WTC11 (cell line): ENCODE measurements around the gene RAMP3. TPM values are rescaled to one million over a fixed set of nuclear protein-coding genes. Genes with fewer than 3 reads are reported as not detected.
A peak's percentile ranks its signal among the peaks of the same experiment; 100 is the strongest.

Experiments used
- ATAC-seq: fragments of 200-7000 bp; cut with Tn5 transposase; 2 replicates; pipeline ENCODE4 v1.10.0; 2021; ENCODE audit warnings: mild to moderate bottlenecking, moderate library complexity
- CTCF ChIA-PET: fragments of 300-600 bp; sonication (Branson Sonifier 250); formaldehyde crosslinking; loops from one replicate; lab custom pipeline; 2021; ENCODE audit warnings: antibody characterized with exemption; lab: Charles Lee
- POLR2A ChIA-PET: fragments of 350-600 bp; sonication (Branson Sonifier 250); formaldehyde crosslinking; loops from one replicate; lab custom pipeline; 2021; ENCODE audit warnings: antibody characterized with exemption; lab: Charles Lee
- DNase-seq: peaks from one replicate; pipeline ENCODE4 v3.0.0; 2021; ENCODE audit warnings: low spot score
- H3K27ac Mint-ChIP-seq: 2 replicates; pipeline ENCODE4 v1.8.0; 2021; ENCODE audit warnings: mixed read lengths
- H3K27me3 Mint-ChIP-seq: 2 replicates; pipeline ENCODE4 v1.8.0; 2021; ENCODE audit warnings: low read depth, mild to moderate bottlenecking, moderate library complexity, mixed read lengths
- H3K36me3 Mint-ChIP-seq: 2 replicates; pipeline ENCODE4 v1.8.0; 2021; ENCODE audit warnings: mixed read lengths
- H3K4me1 Mint-ChIP-seq: 2 replicates; pipeline ENCODE4 v1.8.0; 2022; ENCODE audit warnings: mixed read lengths
- H3K4me3 Mint-ChIP-seq: 2 replicates; pipeline ENCODE4 v1.8.0; 2021; ENCODE audit warnings: mild to moderate bottlenecking, moderate library complexity, mixed read lengths
- H3K9me3 Mint-ChIP-seq: 2 replicates; pipeline ENCODE4 v1.8.0; 2021; ENCODE audit warnings: mixed read lengths
- ATF1 ChIP-seq: sonication (generic); formaldehyde crosslinking; IDR thresholded peaks from 2 replicates; pipeline ENCODE4 v1.8.1; 2023; ENCODE audit warnings: mild to moderate bottlenecking, moderate library complexity, missing genetic modification reagents
- CDX4 ChIP-seq: fragments of 250-450 bp; sonication (Bioruptor Pico); IDR thresholded peaks from 2 replicates; pipeline ENCODE4 v1.9.0; 2021; ENCODE audit warnings: moderate library complexity, mild to moderate bottlenecking, inconsistent platforms, borderline replicate concordance
- CREB1 ChIP-seq: sonication (generic); formaldehyde crosslinking; IDR thresholded peaks from 2 replicates; pipeline ENCODE4 v1.8.0; 2023; ENCODE audit warnings: mild to moderate bottlenecking, missing genetic modification reagents
- CREM ChIP-seq: sonication (generic); formaldehyde crosslinking; IDR thresholded peaks from 2 replicates; pipeline ENCODE4 v1.8.1; 2022; ENCODE audit warnings: mild to moderate bottlenecking, missing genetic modification reagents, moderate library complexity
- GABPB1 ChIP-seq: sonication (generic); formaldehyde crosslinking; IDR thresholded peaks from 2 replicates; pipeline ENCODE4 v1.8.1; 2023; ENCODE audit warnings: mild to moderate bottlenecking, missing genetic modification reagents
- HMGA2 ChIP-seq: fragments of 250-450 bp; sonication (Bioruptor Pico); IDR thresholded peaks from 2 replicates; pipeline ENCODE4 v1.4.0; 2021; ENCODE audit warnings: mild to moderate bottlenecking, moderate library complexity
- IRF1 ChIP-seq: sonication (generic); formaldehyde crosslinking; IDR thresholded peaks from 2 replicates; pipeline ENCODE4 v1.8.0; 2023; ENCODE audit warnings: missing genetic modification reagents
- KAT7 ChIP-seq: sonication (generic); formaldehyde crosslinking; IDR thresholded peaks from 2 replicates; pipeline ENCODE4 v1.8.1; 2023; ENCODE audit warnings: missing genetic modification reagents, mild to moderate bottlenecking, borderline replicate concordance
- NFATC4 ChIP-seq: fragments of 250-450 bp; sonication (Bioruptor Pico); IDR thresholded peaks from 2 replicates; pipeline ENCODE4 v1.9.0; 2021; ENCODE audit warnings: mild to moderate bottlenecking
- NR1H2 ChIP-seq: sonication (generic); formaldehyde crosslinking; IDR thresholded peaks from 2 replicates; pipeline ENCODE4 v1.9.0; 2021; ENCODE audit warnings: mild to moderate bottlenecking, moderate library complexity, missing genetic modification reagents
- RORB ChIP-seq: fragments of 250-450 bp; sonication (Bioruptor Pico); IDR thresholded peaks from 2 replicates; pipeline ENCODE4 v1.9.0; 2021; ENCODE audit warnings: mild to moderate bottlenecking
- SMAD3 ChIP-seq: sonication (generic); formaldehyde crosslinking; IDR thresholded peaks from 2 replicates; pipeline ENCODE4 v1.8.0; 2022; ENCODE audit warnings: missing genetic modification reagents, mild to moderate bottlenecking, borderline replicate concordance
- SOX15 ChIP-seq: fragments of 250-450 bp; sonication (Bioruptor Pico); IDR thresholded peaks from 2 replicates; pipeline ENCODE4 v1.9.0; 2021; ENCODE audit warnings: mild to moderate bottlenecking
- SP1 ChIP-seq: sonication (generic); formaldehyde crosslinking; conservative IDR thresholded peaks from 2 replicates; pipeline ENCODE4 v1.8.1; 2022; ENCODE audit warnings: missing genetic modification reagents
- TEAD4 ChIP-seq: sonication (generic); formaldehyde crosslinking; IDR thresholded peaks from 2 replicates; pipeline ENCODE4 v1.8.0; 2022; ENCODE audit warnings: mild to moderate bottlenecking, missing genetic modification reagents
- TP53 ChIP-seq: sonication (generic); formaldehyde crosslinking; IDR thresholded peaks from 2 replicates; pipeline ENCODE4 v1.8.1; 2023; ENCODE audit warnings: mild to moderate bottlenecking, missing genetic modification reagents
- ZNF232 ChIP-seq: sonication (generic); formaldehyde crosslinking; IDR thresholded peaks from 2 replicates; pipeline ENCODE4 v1.8.0; 2022; ENCODE audit warnings: mild to moderate bottlenecking, missing genetic modification reagents
- ZNF263 ChIP-seq: sonication (generic); formaldehyde crosslinking; IDR thresholded peaks from 2 replicates; pipeline ENCODE4 v1.8.1; 2022; ENCODE audit warnings: low read depth, mild to moderate bottlenecking, moderate library complexity, missing genetic modification reagents
- ZNF423 ChIP-seq: fragments of 250-450 bp; sonication (Bioruptor Pico); IDR thresholded peaks from 2 replicates; pipeline ENCODE4 v2.1.2; 2022; ENCODE audit warnings: mild to moderate bottlenecking, moderate library complexity
- total RNA-seq: library from RNA; stranded (reverse); gene quantifications from 3 replicates; pipeline ENCODE4 v1.2.3, GENCODE V29; 2021
- TF ChIP-seq, protein P1 (sequence below): sonication (generic); formaldehyde crosslinking; IDR thresholded peaks from 2 replicates; pipeline ENCODE4 v1.8.0; 2023; ENCODE audit warnings: mild to moderate bottlenecking, missing genetic modification reagents
- TF ChIP-seq, protein P2 (sequence below): fragments of 250-450 bp; sonication (Bioruptor Pico); IDR thresholded peaks from 2 replicates; pipeline ENCODE4 v1.9.0; 2021; ENCODE audit warnings: mild to moderate bottlenecking, borderline replicate concordance
- TF ChIP-seq, protein P3 (sequence below): sonication (generic); formaldehyde crosslinking; IDR thresholded peaks from 2 replicates; pipeline ENCODE4 v1.8.1; 2022; ENCODE audit warnings: mild to moderate bottlenecking, missing genetic modification reagents, moderate library complexity, borderline replicate concordance
- TF ChIP-seq, protein P4 (sequence below): fragments of 250-450 bp; sonication (Bioruptor Pico); IDR thresholded peaks from 2 replicates; pipeline ENCODE4 v1.8.0; 2021; ENCODE audit warnings: mild to moderate bottlenecking

RAMP3 gene
- total RNA-seq, 1 experiment from 2014 or later = 0.85 TPM

DNA sequence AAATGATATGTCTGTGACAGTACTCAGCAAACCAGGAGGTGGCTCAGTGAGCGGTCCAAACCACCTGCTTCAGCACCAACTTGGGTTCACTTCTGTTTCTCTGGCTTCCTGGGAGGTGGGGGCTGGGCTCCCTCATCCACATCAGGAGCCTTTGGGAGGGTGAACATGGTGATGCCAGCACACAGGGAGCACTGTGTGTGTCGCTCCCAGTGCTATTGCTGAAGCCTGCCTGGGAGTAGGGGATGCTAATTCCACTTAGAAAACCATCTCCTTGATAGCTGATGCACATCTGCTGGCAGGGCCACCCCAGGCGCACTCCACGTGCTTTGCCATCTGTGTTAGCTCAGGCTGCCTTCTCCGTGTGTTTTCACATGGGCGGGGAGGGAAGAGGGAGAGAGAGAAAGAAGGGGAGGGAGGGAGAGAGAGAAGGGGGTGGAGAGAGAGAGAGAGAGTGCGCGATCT is 58.0 kb downstream of the RAMP3 start:
- DNase-seq = no peak
- TF ChIP-seq CREM (no peak), NR1H2 (CRISPR knock-in tag) (no peak), SP1 (CRISPR knock-in tag) (no peak), KAT7 (no peak), TP53 (CRISPR knock-in tag) (no peak), CREB1 (CRISPR knock-in tag) (no peak), TEAD4 (CRISPR knock-in tag) (no peak), IRF1 (CRISPR knock-in tag) (no peak), ZNF423 (no peak), ATF1 (CRISPR knock-in tag) (no peak), SOX15 (no peak), SMAD3 (CRISPR knock-in tag) (no peak), RORB (CRISPR knock-in tag) (no peak), NFATC4 (CRISPR knock-in tag) (no peak)
- TF ChIP-seq, protein P1, sequence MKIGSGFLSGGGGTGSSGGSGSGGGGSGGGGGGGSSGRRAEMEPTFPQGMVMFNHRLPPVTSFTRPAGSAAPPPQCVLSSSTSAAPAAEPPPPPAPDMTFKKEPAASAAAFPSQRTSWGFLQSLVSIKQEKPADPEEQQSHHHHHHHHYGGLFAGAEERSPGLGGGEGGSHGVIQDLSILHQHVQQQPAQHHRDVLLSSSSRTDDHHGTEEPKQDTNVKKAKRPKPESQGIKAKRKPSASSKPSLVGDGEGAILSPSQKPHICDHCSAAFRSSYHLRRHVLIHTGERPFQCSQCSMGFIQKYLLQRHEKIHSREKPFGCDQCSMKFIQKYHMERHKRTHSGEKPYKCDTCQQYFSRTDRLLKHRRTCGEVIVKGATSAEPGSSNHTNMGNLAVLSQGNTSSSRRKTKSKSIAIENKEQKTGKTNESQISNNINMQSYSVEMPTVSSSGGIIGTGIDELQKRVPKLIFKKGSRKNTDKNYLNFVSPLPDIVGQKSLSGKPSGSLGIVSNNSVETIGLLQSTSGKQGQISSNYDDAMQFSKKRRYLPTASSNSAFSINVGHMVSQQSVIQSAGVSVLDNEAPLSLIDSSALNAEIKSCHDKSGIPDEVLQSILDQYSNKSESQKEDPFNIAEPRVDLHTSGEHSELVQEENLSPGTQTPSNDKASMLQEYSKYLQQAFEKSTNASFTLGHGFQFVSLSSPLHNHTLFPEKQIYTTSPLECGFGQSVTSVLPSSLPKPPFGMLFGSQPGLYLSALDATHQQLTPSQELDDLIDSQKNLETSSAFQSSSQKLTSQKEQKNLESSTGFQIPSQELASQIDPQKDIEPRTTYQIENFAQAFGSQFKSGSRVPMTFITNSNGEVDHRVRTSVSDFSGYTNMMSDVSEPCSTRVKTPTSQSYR = no peak
- TF ChIP-seq, protein P2, sequence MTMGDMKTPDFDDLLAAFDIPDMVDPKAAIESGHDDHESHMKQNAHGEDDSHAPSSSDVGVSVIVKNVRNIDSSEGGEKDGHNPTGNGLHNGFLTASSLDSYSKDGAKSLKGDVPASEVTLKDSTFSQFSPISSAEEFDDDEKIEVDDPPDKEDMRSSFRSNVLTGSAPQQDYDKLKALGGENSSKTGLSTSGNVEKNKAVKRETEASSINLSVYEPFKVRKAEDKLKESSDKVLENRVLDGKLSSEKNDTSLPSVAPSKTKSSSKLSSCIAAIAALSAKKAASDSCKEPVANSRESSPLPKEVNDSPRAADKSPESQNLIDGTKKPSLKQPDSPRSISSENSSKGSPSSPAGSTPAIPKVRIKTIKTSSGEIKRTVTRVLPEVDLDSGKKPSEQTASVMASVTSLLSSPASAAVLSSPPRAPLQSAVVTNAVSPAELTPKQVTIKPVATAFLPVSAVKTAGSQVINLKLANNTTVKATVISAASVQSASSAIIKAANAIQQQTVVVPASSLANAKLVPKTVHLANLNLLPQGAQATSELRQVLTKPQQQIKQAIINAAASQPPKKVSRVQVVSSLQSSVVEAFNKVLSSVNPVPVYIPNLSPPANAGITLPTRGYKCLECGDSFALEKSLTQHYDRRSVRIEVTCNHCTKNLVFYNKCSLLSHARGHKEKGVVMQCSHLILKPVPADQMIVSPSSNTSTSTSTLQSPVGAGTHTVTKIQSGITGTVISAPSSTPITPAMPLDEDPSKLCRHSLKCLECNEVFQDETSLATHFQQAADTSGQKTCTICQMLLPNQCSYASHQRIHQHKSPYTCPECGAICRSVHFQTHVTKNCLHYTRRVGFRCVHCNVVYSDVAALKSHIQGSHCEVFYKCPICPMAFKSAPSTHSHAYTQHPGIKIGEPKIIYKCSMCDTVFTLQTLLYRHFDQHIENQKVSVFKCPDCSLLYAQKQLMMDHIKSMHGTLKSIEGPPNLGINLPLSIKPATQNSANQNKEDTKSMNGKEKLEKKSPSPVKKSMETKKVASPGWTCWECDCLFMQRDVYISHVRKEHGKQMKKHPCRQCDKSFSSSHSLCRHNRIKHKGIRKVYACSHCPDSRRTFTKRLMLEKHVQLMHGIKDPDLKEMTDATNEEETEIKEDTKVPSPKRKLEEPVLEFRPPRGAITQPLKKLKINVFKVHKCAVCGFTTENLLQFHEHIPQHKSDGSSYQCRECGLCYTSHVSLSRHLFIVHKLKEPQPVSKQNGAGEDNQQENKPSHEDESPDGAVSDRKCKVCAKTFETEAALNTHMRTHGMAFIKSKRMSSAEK (CRISPR knock-in tag) = no peak
- TF ChIP-seq, protein P3, sequence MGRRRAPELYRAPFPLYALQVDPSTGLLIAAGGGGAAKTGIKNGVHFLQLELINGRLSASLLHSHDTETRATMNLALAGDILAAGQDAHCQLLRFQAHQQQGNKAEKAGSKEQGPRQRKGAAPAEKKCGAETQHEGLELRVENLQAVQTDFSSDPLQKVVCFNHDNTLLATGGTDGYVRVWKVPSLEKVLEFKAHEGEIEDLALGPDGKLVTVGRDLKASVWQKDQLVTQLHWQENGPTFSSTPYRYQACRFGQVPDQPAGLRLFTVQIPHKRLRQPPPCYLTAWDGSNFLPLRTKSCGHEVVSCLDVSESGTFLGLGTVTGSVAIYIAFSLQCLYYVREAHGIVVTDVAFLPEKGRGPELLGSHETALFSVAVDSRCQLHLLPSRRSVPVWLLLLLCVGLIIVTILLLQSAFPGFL = no peak
- no peaks in the 10 kb centered on the region; the same call in 1 of the 2 replicates for H3K27me3 Mint-ChIP-seq
- H3K27ac Mint-ChIP-seq = no peak overlapping the region
- ChIA-PET CTCF (interaction anchor here (0.6 to 2.4 kb wide), 3 partner anchors 9 to 435 kb away, joined by 3 to 9 read pairs (median 4); no protein-coding TSS in a partner anchor), POLR2A (no interaction called here)
- no peak for ATAC-seq
- peaks cover 12% of the 10 kb centered on the region for H3K4me1 Mint-ChIP-seq
- H3K9me3 Mint-ChIP-seq = peaks cover 3% of the 10 kb centered on the region; the same call in 1 of the 2 replicates
- H3K36me3 Mint-ChIP-seq = no peaks in the 10 kb centered on the region
- H3K4me3 Mint-ChIP-seq = no peak overlapping the region

DNA sequence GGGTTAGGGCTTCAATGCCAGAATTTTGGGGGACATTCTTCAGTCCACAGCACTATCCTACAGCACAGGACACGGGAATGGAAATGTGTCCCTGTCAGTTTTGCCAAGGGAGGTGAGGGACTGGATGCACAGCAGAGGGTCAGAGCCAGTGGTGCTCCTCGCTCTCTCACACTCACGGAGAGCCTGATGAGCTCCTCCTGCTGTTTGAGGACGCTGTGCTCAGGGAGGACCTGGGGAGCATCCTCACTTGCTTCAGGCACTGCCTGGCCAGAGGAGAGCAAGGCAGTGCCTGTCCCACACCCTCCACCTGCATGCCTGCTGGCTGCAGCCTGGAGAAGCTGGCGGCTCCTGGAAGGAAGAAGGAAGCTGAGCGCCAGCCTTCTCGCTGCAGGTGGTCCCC is 58.6 kb downstream of the RAMP3 start:
- TF ChIP-seq ATF1 (CRISPR knock-in tag) (no peak), ZNF423 (no peak), HMGA2 (CRISPR knock-in tag) (no peak), CDX4 (no peak), GABPB1 (CRISPR knock-in tag) (no peak), ZNF232 (CRISPR knock-in tag) (no peak), ZNF263 (CRISPR knock-in tag) (peak; percentile 45; the same call in 1 of the 2 replicates)
- TF ChIP-seq, protein P4, sequence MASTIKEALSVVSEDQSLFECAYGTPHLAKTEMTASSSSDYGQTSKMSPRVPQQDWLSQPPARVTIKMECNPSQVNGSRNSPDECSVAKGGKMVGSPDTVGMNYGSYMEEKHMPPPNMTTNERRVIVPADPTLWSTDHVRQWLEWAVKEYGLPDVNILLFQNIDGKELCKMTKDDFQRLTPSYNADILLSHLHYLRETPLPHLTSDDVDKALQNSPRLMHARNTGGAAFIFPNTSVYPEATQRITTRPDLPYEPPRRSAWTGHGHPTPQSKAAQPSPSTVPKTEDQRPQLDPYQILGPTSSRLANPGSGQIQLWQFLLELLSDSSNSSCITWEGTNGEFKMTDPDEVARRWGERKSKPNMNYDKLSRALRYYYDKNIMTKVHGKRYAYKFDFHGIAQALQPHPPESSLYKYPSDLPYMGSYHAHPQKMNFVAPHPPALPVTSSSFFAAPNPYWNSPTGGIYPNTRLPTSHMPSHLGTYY = no peak
- POLR2A ChIA-PET = no interaction called here
- Mint-ChIP-seq H3K9me3 (peaks cover 3% of the 10 kb centered on the region; the same call in 1 of the 2 replicates), H3K36me3 (no peaks in the 10 kb centered on the region), H3K4me3 (no peak overlapping the region), H3K27ac (no peak overlapping the region), H3K4me1 (peaks cover 15% of the 10 kb centered on the region), H3K27me3 (no peaks in the 10 kb centered on the region; the same call in 1 of the 2 replicates)
- no peak for ATAC-seq
- no peak for DNase-seq
- CTCF ChIA-PET = interaction anchor here (0.6 to 3.3 kb wide), 6 partner anchors 10 to 434 kb away, joined by 3 to 25 read pairs (median 7); no protein-coding TSS in a partner anchor
